DND-41 (cell line): ENCODE measurements around the gene SRC.

Experiments used
- ATAC-seq: fragments of 200-7000 bp; cut with Tn5 transposase; 3 replicates; pipeline ENCODE4 v1.9.1; 2021; ENCODE audit warnings: low read depth; ENCODE audit not compliant: insufficient read depth
- DNase-seq: peaks from one replicate; pipeline ENCODE4 v3.0.0-alpha.2; 2020
- H2AFZ ChIP-seq: 2 replicates; pipeline ENCODE4 v1.6.0; 2012; ENCODE audit warnings: low read depth, low read length
- H3K27ac ChIP-seq: 2 replicates; pipeline ENCODE4 v1.5.1; 2012; ENCODE audit warnings: low read length, inconsistent platforms
- H3K27me3 ChIP-seq: fragments of 200-600 bp; sonication (generic); 2 replicates; pipeline ENCODE4 v1.6.0; 2012; ENCODE audit warnings: low read length, mild to moderate bottlenecking, inconsistent platforms; ENCODE audit not compliant: insufficient read depth, poor library complexity
- H3K36me3 ChIP-seq: 2 replicates; pipeline ENCODE4 v1.5.1; 2012; ENCODE audit warnings: low read length, inconsistent platforms; ENCODE audit not compliant: insufficient read depth
- H3K4me1 ChIP-seq: 2 replicates; pipeline ENCODE4 v1.5.1; 2012; ENCODE audit warnings: mild to moderate bottlenecking, low read length; ENCODE audit not compliant: insufficient read depth
- H3K4me2 ChIP-seq: 2 replicates; pipeline ENCODE4 v1.6.0; 2012; ENCODE audit warnings: mild to moderate bottlenecking, moderate library complexity, low read length, inconsistent platforms; ENCODE audit not compliant: insufficient read depth
- H3K4me3 ChIP-seq, 2 experiments: fragments of 200-600 bp in 1 of 2; shearing (Covaris generic) in 1 of 2; 2 replicates each; pipeline ENCODE4 v1.5.1; 2012 to 2016; ENCODE audit warnings: inconsistent platforms in 2 of 2, low read length in 2 of 2, mild to moderate bottlenecking in 2 of 2, low read depth in 1 of 2, moderate library complexity in 1 of 2
- H3K79me2 ChIP-seq: 2 replicates; pipeline ENCODE4 v1.6.0; 2012; ENCODE audit warnings: low read length, inconsistent platforms; ENCODE audit not compliant: insufficient read depth
- H3K9ac ChIP-seq: 2 replicates; pipeline ENCODE4 v1.6.0; 2012; ENCODE audit warnings: low read depth, mild to moderate bottlenecking, inconsistent platforms, low read length, moderate library complexity
- H3K9me3 ChIP-seq: 2 replicates; pipeline ENCODE4 v1.5.1; 2012; ENCODE audit warnings: low read length, moderate library complexity, mild to moderate bottlenecking, inconsistent platforms; ENCODE audit not compliant: insufficient read depth, severe bottlenecking
- H4K20me1 ChIP-seq: 2 replicates; pipeline ENCODE4 v1.6.0; 2012; ENCODE audit warnings: low read length; ENCODE audit not compliant: insufficient read depth
- CTCF ChIP-seq: IDR thresholded peaks from 2 replicates; pipeline ENCODE4 v1.5.1; 2012; ENCODE audit warnings: borderline replicate concordance, low read length, moderate library complexity, mild to moderate bottlenecking; ENCODE audit not compliant: poor library complexity, severe bottlenecking; ENCODE audit errors: extremely low read depth
- EZH2 ChIP-seq: IDR thresholded peaks from 3 replicates; pipeline ENCODE4 v1.6.1; 2012; ENCODE audit warnings: borderline replicate concordance, low read depth, mild to moderate bottlenecking, moderate library complexity, low read length, inconsistent platforms; ENCODE audit not compliant: severe bottlenecking

The SRC gene

GRCh38 chr20:37328149-37328945 is 17.6 kb upstream of the SRC start:
- Histone ChIP-seq H3K79me2 (no peaks in the 10 kb centered on the region), H3K4me2 (no peak overlapping the region), H2AFZ (no peak overlapping the region), H3K9me3 (no peaks in the 10 kb centered on the region), H3K9ac (no peak overlapping the region), H3K36me3 (no peaks in the 10 kb centered on the region), H3K27me3 (no peaks in the 10 kb centered on the region), H3K27ac (no peak overlapping the region), H3K4me1 (no peaks in the 10 kb centered on the region), H4K20me1 (no peaks in the 10 kb centered on the region), H3K4me3 (no peak overlapping the region)
- DNase-seq (no peak), ATAC-seq (no peak)
- TF ChIP-seq CTCF: no peak
- no peak for TF ChIP-seq EZH2

GRCh38 chr20:37329481-37330165 is 16.3 kb upstream of the SRC start:
- Histone ChIP-seq H3K4me3 (no peak overlapping the region), H3K36me3 (no peaks in the 10 kb centered on the region), H3K79me2 (no peaks in the 10 kb centered on the region), H2AFZ (no peak overlapping the region), H3K9me3 (no peaks in the 10 kb centered on the region), H4K20me1 (no peaks in the 10 kb centered on the region), H3K9ac (no peak overlapping the region), H3K4me2 (no peak overlapping the region), H3K27ac (no peak overlapping the region), H3K4me1 (no peaks in the 10 kb centered on the region), H3K27me3 (no peaks in the 10 kb centered on the region)
- TF ChIP-seq CTCF (no peak), EZH2 (no peak)
- DNase-seq (no peak), ATAC-seq (no peak)

- no peak overlapping the region for H3K4me3 ChIP-seq
- no peaks in the 10 kb centered on the region for H3K4me1 ChIP-seq
- no peak overlapping the region for H2AFZ ChIP-seq
- no peak for TF ChIP-seq EZH2
- TF ChIP-seq CTCF: no peak
- H3K27me3 ChIP-seq: no peaks in the 10 kb centered on the region
- ATAC-seq (no peak), DNase-seq (no peak)
- no peaks in the 10 kb centered on the region for H4K20me1 ChIP-seq
- H3K9ac ChIP-seq: no peak overlapping the region
- H3K9me3 ChIP-seq: no peaks in the 10 kb centered on the region
- no peak overlapping the region for H3K27ac ChIP-seq
- H3K4me2 ChIP-seq: no peak overlapping the region
- H3K79me2 ChIP-seq: no peaks in the 10 kb centered on the region
- H3K36me3 ChIP-seq: no peaks in the 10 kb centered on the region
Measured at GRCh38 chr20:37330316-37330715, 15.6 kb upstream of the SRC start.
